Measurements from ENCODE around the gene VAV2.
A peak's percentile ranks its signal among the peaks of the same experiment; 100 is the strongest.

Gene VAV2

DNA sequence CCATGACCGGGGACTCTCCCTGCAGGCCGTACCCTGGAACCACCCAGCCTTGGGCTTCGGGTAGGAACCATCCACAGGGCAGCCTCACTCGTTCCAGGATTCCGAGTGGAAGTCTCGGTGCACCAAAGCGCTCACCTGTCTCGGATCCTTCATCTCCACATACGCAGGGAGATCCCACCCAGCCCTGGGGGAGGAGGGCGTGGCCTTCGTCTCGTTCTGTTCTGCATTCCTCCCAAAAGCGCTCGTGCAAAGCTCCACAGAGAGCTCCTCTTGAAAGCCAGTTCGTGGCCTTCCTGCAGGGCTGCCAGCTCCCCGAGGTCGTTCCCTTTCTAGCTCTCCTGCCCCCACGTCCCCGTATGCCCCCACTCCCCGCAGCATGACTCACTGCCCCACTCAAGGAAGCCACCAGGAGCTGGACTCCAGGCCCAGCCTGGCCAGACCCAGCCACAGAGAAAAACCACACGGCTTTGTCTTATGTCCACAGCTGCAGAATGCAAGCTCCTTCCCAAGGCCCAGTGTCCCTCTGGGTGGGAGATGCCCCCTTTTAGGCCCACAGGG lies 189.0 kb downstream of the VAV2 start:
- H3K36me3 Mint-ChIP-seq (ENCODE audit: low read depth) = no peaks in the 10 kb centered on the region
- DNase-seq (no peak), ATAC-seq (no peak)
- no peaks in the 10 kb centered on the region for H3K27me3 Mint-ChIP-seq
- no peaks in the 10 kb centered on the region for H3K9me3 Mint-ChIP-seq
- H3K4me3 Mint-ChIP-seq = no peak overlapping the region
- no peaks in the 10 kb centered on the region for H3K4me1 Mint-ChIP-seq
- H3K27ac Mint-ChIP-seq = no peak overlapping the region

DNA sequence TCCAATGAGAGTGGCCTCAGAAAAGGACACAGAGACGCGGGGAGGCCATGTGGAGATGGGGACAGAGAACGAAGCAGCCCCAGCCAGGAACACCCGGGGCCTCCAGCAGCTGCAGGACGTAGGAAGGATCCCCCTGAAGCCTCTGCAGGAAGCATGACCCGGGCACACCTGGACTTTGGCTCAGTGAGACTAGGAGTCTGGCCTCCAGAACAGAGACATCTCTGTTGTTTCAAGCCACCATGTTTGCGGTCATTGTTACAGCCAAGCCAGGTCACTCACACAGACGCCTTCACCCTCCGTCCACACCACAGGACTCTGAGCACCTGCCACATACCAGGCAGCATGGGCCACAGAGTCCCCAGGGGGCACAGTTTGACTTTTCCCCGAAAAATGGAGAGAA lies 190.4 kb downstream of the VAV2 start:
- ATAC-seq = no peak
- H3K27me3 Mint-ChIP-seq = no peaks in the 10 kb centered on the region
- no peaks in the 10 kb centered on the region for H3K36me3 Mint-ChIP-seq (ENCODE audit: low read depth)
- no peak overlapping the region for H3K27ac Mint-ChIP-seq
- DNase-seq = no peak
- H3K9me3 Mint-ChIP-seq = no peaks in the 10 kb centered on the region
- H3K4me1 Mint-ChIP-seq = no peaks in the 10 kb centered on the region
- no peak overlapping the region for H3K4me3 Mint-ChIP-seq

DNA sequence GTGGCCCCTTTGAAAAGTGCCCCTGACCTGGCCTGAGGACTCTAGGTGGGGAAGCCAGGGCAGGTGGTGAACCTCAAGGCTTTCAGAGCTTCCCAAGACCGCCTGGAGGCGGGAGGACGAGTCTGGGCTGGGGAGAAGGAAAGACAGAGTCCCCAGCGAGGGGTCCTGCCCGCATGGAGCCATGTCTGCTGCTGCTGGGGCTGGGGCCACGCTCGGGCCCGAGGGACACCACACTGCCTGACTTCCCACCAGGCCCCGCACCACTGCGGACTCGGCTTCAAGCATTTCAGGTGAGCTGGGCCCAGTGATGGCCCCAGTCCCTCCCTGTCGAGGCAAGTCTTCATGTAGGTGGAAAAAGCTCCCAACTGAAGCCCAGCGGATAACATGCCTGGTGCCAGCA lies 191.9 kb downstream of the VAV2 start:
- Mint-ChIP-seq H3K27ac (no peak overlapping the region), H3K27me3 (no peaks in the 10 kb centered on the region), H3K4me3 (no peak overlapping the region), H3K9me3 (no peaks in the 10 kb centered on the region), H3K4me1 (no peaks in the 10 kb centered on the region), H3K36me3 (ENCODE audit: low read depth) (no peaks in the 10 kb centered on the region)
- ATAC-seq = no peak
- no peak for DNase-seq

DNA sequence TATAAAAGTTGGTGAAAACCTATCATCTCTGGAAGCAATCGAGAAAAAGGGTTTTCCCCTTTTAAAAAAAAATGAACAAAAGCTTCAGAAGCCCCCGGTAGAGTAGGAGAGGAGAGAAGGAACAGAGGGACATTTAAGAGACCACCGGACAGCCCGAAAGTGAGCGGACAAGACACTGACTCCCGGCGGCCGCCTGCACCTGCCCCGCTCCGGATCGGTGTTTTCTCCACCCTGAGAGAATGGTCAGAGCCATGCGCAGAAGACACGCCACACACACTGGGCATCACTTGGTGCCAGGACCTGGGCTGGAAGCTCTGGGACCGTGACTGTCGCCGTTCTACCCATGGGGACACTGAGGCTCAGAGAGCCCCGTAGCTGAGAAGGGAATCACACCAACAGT lies 192.4 kb downstream of the VAV2 start:
- H3K27ac Mint-ChIP-seq = no peak overlapping the region
- no peaks in the 10 kb centered on the region for H3K36me3 Mint-ChIP-seq (ENCODE audit: low read depth)
- no peaks in the 10 kb centered on the region for H3K9me3 Mint-ChIP-seq
- H3K27me3 Mint-ChIP-seq = no peaks in the 10 kb centered on the region
- no peak for DNase-seq
- H3K4me1 Mint-ChIP-seq = no peaks in the 10 kb centered on the region
- no peak for ATAC-seq
- H3K4me3 Mint-ChIP-seq = no peak overlapping the region

DNA sequence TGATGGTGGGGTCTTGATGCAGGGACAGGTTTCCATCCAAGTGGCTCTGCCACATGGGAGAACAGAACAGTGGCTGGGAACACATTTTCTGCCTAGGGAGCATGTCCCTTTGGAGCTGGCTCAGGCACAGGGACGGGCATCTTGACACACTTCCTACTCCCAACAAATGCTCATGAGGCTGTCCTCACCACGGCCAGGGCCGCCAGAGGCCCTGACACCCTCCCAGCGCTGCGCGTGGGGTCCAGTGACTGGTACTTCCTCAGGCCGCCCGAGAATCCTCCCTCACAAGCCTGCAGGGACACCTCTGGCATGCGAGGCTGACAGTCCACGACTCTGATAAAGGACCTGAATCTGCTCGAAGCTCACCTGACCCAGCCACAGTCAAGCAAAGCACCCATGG lies 193.0 kb downstream of the VAV2 start:
- Mint-ChIP-seq H3K27ac (no peak overlapping the region), H3K36me3 (ENCODE audit: low read depth) (no peaks in the 10 kb centered on the region), H3K4me1 (no peaks in the 10 kb centered on the region), H3K9me3 (no peaks in the 10 kb centered on the region), H3K4me3 (no peak overlapping the region), H3K27me3 (no peaks in the 10 kb centered on the region)
- DNase-seq (no peak), ATAC-seq (no peak)

DNA sequence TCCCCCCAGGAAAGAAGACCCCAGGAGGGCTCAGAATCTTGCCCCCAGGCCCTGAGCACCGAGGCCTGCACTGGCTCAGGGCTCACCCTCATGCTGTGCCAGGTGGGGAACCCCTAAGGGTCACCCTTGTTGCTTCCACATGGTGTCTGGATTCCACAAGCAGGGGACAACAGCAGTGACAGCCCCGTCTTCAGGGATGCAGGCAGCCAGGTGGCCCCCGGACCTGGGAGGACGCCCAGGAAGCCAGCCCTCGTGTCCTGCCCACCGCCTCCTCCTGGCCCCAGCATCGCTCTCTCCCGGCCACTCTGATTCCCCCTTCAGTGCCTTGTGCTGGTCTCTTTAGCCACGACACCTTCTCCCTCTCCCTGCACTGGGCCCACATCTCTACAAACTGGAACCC lies 194.0 kb downstream of the VAV2 start:
- Mint-ChIP-seq H3K36me3 (ENCODE audit: low read depth) (no peaks in the 10 kb centered on the region), H3K4me3 (no peak overlapping the region)

DNA sequence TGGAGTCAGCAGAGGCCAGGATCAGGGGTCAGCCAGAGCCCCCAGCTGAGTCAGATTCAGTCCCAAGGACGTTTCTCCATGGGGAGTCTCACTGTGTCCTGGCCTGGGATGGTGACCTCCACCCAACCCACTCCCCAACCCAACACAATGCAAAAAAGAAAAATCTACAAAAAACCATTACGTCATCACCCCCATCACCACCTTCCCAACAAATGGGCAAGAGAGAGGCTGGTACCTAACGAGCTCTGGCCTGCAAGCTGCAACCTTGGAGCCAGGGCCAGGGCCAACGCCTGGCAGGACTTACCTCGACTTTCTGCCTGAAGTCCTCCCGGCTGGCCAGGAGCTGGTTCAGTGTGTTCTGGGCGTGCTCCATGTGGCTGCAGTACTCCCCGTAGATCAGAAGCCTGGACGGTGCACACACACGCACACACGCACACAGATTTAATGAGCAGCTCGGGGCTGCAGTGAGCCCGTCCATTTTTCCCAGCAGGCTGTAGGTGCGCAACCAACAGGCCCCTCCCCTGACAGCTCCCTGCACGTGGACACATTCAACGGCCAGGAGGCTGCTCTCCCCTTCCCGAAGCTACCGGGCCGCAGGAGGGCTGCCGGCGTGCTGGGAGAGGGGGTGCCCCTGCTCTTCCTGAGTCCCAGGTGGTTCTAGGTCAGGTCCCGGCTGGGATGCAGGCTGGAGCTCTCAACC lies 194.6 kb downstream of the VAV2 start:
- H3K36me3 Mint-ChIP-seq (ENCODE audit: low read depth) = no peaks in the 10 kb centered on the region

More for the DNA sequence above, 194.0 kb downstream of the VAV2 start:
- no peak for ATAC-seq
- no peak for DNase-seq
- peaks cover 3% of the 10 kb centered on the region for H3K4me1 Mint-ChIP-seq
- no peaks in the 10 kb centered on the region for H3K27me3 Mint-ChIP-seq
- H3K9me3 Mint-ChIP-seq = no peaks in the 10 kb centered on the region
- no peak overlapping the region for H3K27ac Mint-ChIP-seq

DNA sequence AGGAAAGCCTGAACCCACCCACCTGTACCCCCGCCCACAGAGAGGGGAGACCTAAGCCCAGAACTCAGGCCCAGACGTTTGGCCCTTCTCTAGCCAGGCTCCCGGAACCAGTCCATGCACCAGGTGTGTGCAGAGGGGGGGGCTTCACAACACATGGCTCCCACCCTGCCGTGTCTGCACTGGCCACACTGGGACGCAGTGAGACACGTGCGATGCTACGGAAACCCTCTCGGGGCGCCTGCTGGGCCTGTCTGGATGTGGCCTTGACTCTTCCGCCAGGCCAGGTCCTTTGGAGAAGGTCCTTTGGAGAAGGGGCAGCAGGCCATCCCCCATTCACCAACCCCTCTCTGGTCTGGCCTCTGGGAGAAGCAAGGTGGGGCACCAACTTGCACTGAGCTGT lies 195.6 kb downstream of the VAV2 start:
- no peak overlapping the region for H3K27ac Mint-ChIP-seq
- H3K27me3 Mint-ChIP-seq = no peaks in the 10 kb centered on the region
- no peak for ATAC-seq

More for the DNA sequence above, 194.6 kb downstream of the VAV2 start:
- no peak overlapping the region for H3K4me3 Mint-ChIP-seq
- no peak for ATAC-seq
- no peaks in the 10 kb centered on the region for H3K27me3 Mint-ChIP-seq
- H3K4me1 Mint-ChIP-seq = peaks cover 3% of the 10 kb centered on the region
- H3K27ac Mint-ChIP-seq = no peak overlapping the region
- DNase-seq = no peak
- H3K9me3 Mint-ChIP-seq = no peaks in the 10 kb centered on the region

DNA sequence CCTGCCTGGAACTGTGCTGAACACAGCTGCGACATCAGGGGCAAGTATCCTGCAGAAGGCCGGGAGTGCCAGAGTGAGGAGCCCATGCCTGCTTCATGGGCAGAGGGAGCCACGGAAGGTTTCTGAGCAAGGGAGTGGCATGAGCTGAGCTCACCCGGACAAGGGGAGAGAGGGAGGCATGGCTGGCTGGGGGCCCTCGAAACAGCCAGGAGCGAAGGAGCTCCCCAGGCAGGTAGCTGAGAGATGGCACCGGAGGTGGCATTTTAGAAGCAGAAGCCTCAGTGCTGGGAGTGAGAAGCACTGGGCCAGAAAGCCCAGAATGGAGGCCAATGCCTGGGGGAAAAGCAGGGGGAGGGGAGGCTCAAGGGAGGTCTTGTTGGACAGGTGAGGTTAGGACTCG lies 197.1 kb downstream of the VAV2 start:
- Mint-ChIP-seq H3K4me3 (no peak overlapping the region), H3K9me3 (no peaks in the 10 kb centered on the region), H3K27ac (no peak overlapping the region), H3K4me1 (peaks cover 5% of the 10 kb centered on the region), H3K27me3 (no peaks in the 10 kb centered on the region), H3K36me3 (ENCODE audit: low read depth) (no peaks in the 10 kb centered on the region)
- ATAC-seq (no peak), DNase-seq (no peak)

More for the DNA sequence above, 195.6 kb downstream of the VAV2 start:
- DNase-seq = no peak
- Mint-ChIP-seq H3K4me3 (no peak overlapping the region), H3K36me3 (ENCODE audit: low read depth) (no peaks in the 10 kb centered on the region), H3K4me1 (peaks cover 5% of the 10 kb centered on the region), H3K9me3 (no peaks in the 10 kb centered on the region)

DNA sequence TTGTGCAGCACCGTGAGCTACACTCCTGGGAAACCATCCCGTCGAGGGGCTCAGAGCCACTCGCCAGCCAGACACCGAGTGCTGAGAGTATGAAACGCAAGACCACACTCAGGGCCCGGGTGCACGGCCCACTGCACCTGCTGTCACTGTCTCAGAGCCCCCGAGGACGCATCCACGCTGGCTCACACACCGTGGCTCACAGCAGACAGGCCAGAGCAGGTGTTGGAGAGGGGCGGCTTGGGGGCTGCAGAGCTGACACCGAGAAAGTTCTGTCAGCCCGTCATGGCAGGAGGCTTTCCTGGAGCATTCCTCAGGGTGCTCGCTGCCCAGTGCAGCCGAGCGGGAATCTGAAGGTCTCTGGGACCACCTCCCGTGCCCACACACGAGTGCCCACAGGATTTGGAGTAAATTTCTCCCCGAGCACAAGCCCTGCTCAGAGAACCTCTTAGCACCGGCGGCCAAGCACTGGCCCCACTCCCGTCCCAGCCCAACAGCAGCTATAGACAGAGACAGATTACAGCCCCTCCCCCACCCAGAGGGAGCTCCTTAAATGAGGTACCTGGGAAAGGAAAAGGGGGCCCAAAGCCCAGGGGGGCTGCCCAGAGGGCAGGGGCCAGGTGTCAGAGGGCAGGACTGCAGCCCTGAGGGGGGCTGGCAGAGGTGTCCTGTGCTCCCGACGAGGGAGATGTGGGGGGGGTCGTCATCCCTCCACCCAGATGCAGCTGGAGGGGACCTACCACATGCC lies 197.9 kb downstream of the VAV2 start:
- H3K27ac Mint-ChIP-seq = no peak overlapping the region
- no peaks in the 10 kb centered on the region for H3K9me3 Mint-ChIP-seq
- no peaks in the 10 kb centered on the region for H3K36me3 Mint-ChIP-seq (ENCODE audit: low read depth)
- DNase-seq = no peak
- H3K4me1 Mint-ChIP-seq = peaks cover 5% of the 10 kb centered on the region
- no peak overlapping the region for H3K4me3 Mint-ChIP-seq
- ATAC-seq = no peak
- H3K27me3 Mint-ChIP-seq = no peaks in the 10 kb centered on the region

DNA sequence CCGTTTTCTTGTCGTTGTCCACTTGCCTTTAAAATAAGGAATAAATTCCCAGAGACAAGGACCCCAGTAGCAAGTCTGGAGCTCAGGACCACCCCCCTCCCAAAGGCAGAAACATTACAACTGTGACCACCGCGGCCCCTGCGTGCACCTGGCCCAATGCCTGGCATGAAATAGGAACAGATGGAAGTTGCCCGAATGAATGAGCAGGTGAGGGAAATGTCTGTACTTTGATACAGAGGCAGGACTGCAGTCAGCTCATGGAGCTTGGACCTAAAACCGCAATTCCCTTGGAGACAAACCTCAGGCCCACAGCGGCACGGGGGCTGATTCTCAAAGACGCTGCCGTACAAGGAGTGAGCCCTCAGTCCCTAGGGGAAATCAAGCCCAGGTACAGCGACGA lies 198.7 kb downstream of the VAV2 start:
- H3K9me3 Mint-ChIP-seq = no peaks in the 10 kb centered on the region
- no peak overlapping the region for H3K4me3 Mint-ChIP-seq
- H3K36me3 Mint-ChIP-seq (ENCODE audit: low read depth) = no peaks in the 10 kb centered on the region
- H3K27me3 Mint-ChIP-seq = no peaks in the 10 kb centered on the region
- DNase-seq (no peak), ATAC-seq (no peak)
- no peak overlapping the region for H3K27ac Mint-ChIP-seq
- H3K4me1 Mint-ChIP-seq = peaks cover 7% of the 10 kb centered on the region

DNA sequence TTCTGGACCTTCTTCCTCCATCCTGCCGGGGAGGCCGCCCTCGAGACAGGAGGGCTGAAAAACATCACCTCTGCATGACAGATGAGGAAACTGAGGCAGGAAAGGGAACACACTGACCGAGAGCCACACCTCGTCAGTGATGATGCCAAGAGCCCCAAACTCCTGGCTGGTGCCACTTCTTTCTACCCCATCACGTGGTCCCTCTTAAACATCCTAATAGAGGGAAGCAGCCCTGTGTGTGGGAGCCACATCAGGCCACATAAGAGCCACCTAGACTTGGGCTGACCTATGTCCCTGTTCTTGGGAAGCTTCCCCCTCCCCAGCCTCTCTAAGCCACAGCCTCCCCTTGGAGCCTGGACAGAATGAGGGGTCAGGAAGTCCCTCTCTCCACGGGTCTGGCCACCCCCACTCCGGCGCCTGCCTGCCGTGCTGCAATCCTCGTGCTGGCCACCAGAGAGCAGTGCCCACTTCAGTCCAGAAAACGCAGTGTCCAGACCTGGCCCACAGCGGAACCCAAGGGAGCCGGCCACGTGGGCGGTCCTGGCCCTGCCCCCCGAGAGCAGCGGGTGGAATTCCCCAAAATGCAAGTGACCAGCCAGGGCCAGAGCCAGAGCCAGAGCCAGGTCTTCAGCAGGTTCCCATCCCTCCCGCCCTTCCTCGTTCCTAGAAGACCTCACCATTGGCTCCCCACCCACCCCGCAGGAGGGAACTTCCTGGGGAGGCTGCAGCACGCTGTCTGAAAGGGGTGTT lies 199.2 kb downstream of the VAV2 start:
- no peaks in the 10 kb centered on the region for H3K27me3 Mint-ChIP-seq
- DNase-seq = peak; percentile 66
- H3K9me3 Mint-ChIP-seq = no peaks in the 10 kb centered on the region
- H3K4me1 Mint-ChIP-seq = peaks cover 7% of the 10 kb centered on the region
- H3K36me3 Mint-ChIP-seq (ENCODE audit: low read depth) = no peaks in the 10 kb centered on the region
- no peak overlapping the region for H3K4me3 Mint-ChIP-seq
- H3K27ac Mint-ChIP-seq = no peak overlapping the region
- ATAC-seq = peak; percentile 62

DNA sequence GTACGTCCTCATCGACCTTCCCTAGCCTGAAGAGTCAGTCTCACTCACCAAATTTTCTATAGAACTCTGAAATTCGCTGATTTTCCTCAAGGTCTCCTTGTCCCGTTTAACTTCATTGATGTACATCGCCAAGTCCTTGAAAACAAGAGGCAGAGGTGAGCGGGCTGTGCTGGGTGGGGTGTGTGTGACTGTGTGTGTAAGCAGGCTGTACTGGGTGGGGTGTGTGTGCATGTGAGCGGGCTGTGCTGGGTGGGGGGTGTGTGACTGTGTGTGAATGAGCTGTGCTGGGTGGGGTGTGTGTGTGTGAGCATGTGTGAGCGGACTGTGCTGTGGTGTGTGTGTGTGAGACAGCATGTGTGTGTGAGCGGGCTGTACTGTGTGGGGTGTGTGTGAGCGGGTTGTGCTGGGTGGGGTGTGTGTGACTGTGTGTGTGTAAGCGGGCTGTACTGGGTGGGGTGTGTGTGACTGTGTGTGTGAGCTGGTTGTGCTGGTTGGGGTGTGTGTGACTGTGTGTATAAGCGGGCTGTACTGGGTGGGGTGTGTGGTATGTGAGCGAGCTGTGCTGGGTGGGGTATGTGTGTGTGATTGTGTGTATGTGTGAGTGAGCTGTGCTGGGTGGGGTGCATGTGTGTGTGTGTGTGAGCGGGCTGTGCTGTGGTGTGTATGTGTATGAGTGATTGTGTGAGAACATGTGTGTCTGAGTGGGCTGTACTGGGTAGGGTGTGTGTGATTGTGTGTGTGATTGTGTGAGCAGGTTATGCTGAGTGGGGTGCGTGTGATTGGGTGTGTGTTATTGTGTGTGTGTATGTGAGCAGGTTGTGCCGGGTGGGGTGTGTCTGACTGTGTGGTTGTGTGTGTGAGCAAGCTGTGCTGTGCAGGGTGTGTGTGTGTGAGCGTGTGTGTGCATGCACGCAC lies 200.1 kb downstream of the VAV2 start:
- Mint-ChIP-seq H3K4me3 (no peak overlapping the region), H3K4me1 (peaks cover 7% of the 10 kb centered on the region), H3K9me3 (no peaks in the 10 kb centered on the region), H3K27ac (peak overlapping the region; percentile 20), H3K36me3 (ENCODE audit: low read depth) (no peaks in the 10 kb centered on the region), H3K27me3 (no peaks in the 10 kb centered on the region)
- ATAC-seq (no peak), DNase-seq (no peak)

DNA sequence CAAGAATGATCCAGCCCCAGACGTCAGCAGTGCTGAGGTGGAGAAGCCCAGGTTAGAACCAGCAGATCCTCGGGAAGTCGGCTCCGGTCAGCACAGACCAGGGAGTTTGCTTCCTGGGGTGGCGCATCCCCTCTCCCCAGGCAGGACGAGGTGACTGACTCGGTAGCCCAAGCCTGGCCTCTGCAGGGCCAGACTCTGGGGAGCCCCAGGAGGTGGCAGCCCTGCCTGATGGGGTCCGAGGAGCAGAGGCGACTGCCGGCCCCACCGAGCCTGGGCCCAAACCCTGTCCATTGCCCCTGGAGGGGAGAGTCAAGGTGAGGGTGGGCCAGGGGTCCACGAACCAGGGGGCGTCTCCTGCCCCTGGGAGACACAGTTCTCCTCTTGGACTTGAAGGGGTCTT lies 201.1 kb downstream of the VAV2 start:
- Mint-ChIP-seq H3K36me3 (ENCODE audit: low read depth) (no peaks in the 10 kb centered on the region), H3K27me3 (no peaks in the 10 kb centered on the region), H3K27ac (no peak overlapping the region), H3K9me3 (no peaks in the 10 kb centered on the region), H3K4me1 (peaks cover 10% of the 10 kb centered on the region), H3K4me3 (no peak overlapping the region)
- ATAC-seq (no peak), DNase-seq (no peak)
